K562 (cell line): ENCODE results near the gene TSPAN14. TPM values are rescaled to one million over a fixed set of nuclear protein-coding genes. Genes with fewer than 3 reads are reported as not detected.
A peak's percentile ranks its signal among the peaks of the same experiment; 100 is the strongest.

Experiments
- ATAC-seq: fragments of 200-7000 bp; cut with Tn5 transposase; 3 replicates; pipeline ENCODE4 v1.9.1; 2020; ENCODE audit warnings: moderate library complexity
- BruUV-seq: library from RNA; stranded (reverse); fragments of 400-500 nt; replicated peaks from 2 replicates; lab custom pipeline; 2021; lab: Mats Ljungman, UMichigan
- CTCF ChIA-PET: fragments of 300-600 bp; formaldehyde crosslinking; extraction: SDS; loops from one replicate; lab custom pipeline; 2021; ENCODE audit warnings: low intra/inter-chr PET ratio; lab: Yijun Ruan, JAX
- POLR2A ChIA-PET: fragments of 300-600, 350-650 bp; sonication (Branson Sonifier 250); formaldehyde crosslinking; extraction: SDS; loops from one replicate; lab custom pipeline; 2021; ENCODE audit warnings: antibody characterized with exemption, inconsistent platforms; lab: Yijun Ruan, JAX
- DNase-seq, 4 experiments: peaks; one replicate each; pipeline versions ENCODE4 v3.0.0 to v3.0.0-alpha.2; 2011 to 2018; ENCODE audit warnings: low spot score in 3 of 4, mixed read lengths in 3 of 4; ENCODE audit errors: extremely low read depth in 1 of 4
- FAIRE-seq: peaks from 2 replicates; lab custom pipeline; 2011; peaks lifted over from hg19 to GRCh38; lab: Jason Lieb, UNC
- H2AFZ ChIP-seq: 2 replicates; pipeline ENCODE4 v1.6.0; 2011; ENCODE audit warnings: low read depth, low read length, control low read depth, inconsistent platforms
- H3K27ac ChIP-seq: fragments of 200-600 bp; 3 replicates; pipeline ENCODE4 v1.8.0; 2011; ENCODE audit warnings: low read depth, mild to moderate bottlenecking, control low read depth, inconsistent platforms, low read length, moderate library complexity, mixed read lengths; ENCODE audit errors: extremely low read depth
- H3K27me3 ChIP-seq, 2 experiments: fragments of 300-600 bp in 1 of 2; 2 replicates in 1 of 2; 3 replicates in 1 of 2; pipeline versions ENCODE4 v1.6.0 to v1.8.0; 2011; ENCODE audit warnings: inconsistent platforms in 2 of 2, low read length in 2 of 2, mild to moderate bottlenecking in 1 of 2, mixed read lengths in 1 of 2, moderate library complexity in 1 of 2; ENCODE audit not compliant: control insufficient read depth in 2 of 2, insufficient read depth in 2 of 2
- H3K36me3 ChIP-seq: fragments of 300-600 bp; 3 replicates; pipeline ENCODE4 v1.8.0; 2011; ENCODE audit warnings: mild to moderate bottlenecking, low read length, inconsistent platforms; ENCODE audit not compliant: control insufficient read depth, insufficient read depth
- H3K4me1 ChIP-seq, 2 experiments: fragments of 200-600 bp in 1 of 2; replicated peaks in 1 of 2; 2 replicates in 1 of 2; 3 replicates in 1 of 2; pipeline versions ENCODE4 v1.5.1 to v1.8.0; 2011; ENCODE audit warnings: inconsistent platforms in 2 of 2, low read length in 2 of 2, mild to moderate bottlenecking in 1 of 2, mixed read lengths in 1 of 2, moderate library complexity in 1 of 2; ENCODE audit not compliant: control insufficient read depth in 2 of 2, insufficient read depth in 2 of 2
- H3K4me2 ChIP-seq: 2 replicates; pipeline ENCODE4 v1.6.1; 2011; ENCODE audit warnings: low read length, control low read depth, inconsistent platforms, mixed read lengths; ENCODE audit not compliant: insufficient read depth
- H3K4me3 ChIP-seq: fragments of 200-600 bp; sonication (generic), shearing (Covaris generic); 2 replicates; pipeline ENCODE4 v1.5.1; 2016; ENCODE audit warnings: control low read depth, inconsistent platforms
- H3K79me2 ChIP-seq: fragments of 200-600 bp; 3 replicates; pipeline ENCODE4 v1.8.0; 2011; ENCODE audit warnings: low read length, inconsistent platforms; ENCODE audit not compliant: control insufficient read depth, insufficient read depth
- H3K9ac ChIP-seq, 2 experiments: 2 replicates each; pipeline versions ENCODE4 v1.6.0 to v1.6.1; 2011; ENCODE audit warnings: low read depth in 2 of 2, low read length in 2 of 2, control low read depth in 1 of 2, inconsistent platforms in 1 of 2, mild to moderate bottlenecking in 1 of 2, mixed read lengths in 1 of 2; ENCODE audit not compliant: insufficient read depth in 1 of 2
- H3K9me1 ChIP-seq: one replicate; pipeline ENCODE4 v1.6.0; 2011; ENCODE audit warnings: inconsistent platforms, mild to moderate bottlenecking, low read length, moderate library complexity; ENCODE audit not compliant: control insufficient read depth, insufficient read depth
- H3K9me3 ChIP-seq: replicated peaks from 2 replicates; pipeline ENCODE4 v1.5.1; 2011; ENCODE audit warnings: low read depth, low read length, inconsistent platforms; ENCODE audit not compliant: control insufficient read depth, insufficient read depth
- H4K20me1 ChIP-seq: replicated peaks from 2 replicates; pipeline ENCODE4 v1.6.1; 2011; ENCODE audit warnings: low read length, inconsistent platforms, mixed read lengths; ENCODE audit not compliant: control insufficient read depth, insufficient read depth
- EZH2 ChIP-seq: IDR thresholded peaks from 2 replicates; pipeline ENCODE4 v1.6.1; 2012; ENCODE audit warnings: low read depth, mild to moderate bottlenecking, inconsistent platforms, low read length, borderline replicate concordance
- NFIC ChIP-seq: fragments of 450-650 bp; IDR thresholded peaks from 2 replicates; pipeline ENCODE4 v1.6.1; 2017; ENCODE audit warnings: mild to moderate bottlenecking, inconsistent platforms
- SLC30A9 ChIP-seq: fragments of 250-450 bp; sonication (Bioruptor Pico); IDR thresholded peaks from 2 replicates; pipeline ENCODE4 v1.8.0; 2022; ENCODE audit warnings: mild to moderate bottlenecking, moderate library complexity
- SUPT5H ChIP-seq: fragments of 450-650 bp; IDR thresholded peaks from 2 replicates; pipeline ENCODE4 v1.6.1; 2016
- UBTF ChIP-seq, 2 experiments: IDR thresholded peaks; 2 replicates each; pipeline ENCODE4 v1.6.1; 2012; ENCODE audit warnings: improper control_type of control experiment in 2 of 2, low read depth in 2 of 2, low read length in 2 of 2, borderline replicate concordance in 1 of 2
- ZBTB17 ChIP-seq: fragments of 450-650 bp; formaldehyde crosslinking; IDR thresholded peaks from 2 replicates; pipeline ENCODE4 v1.4.0; 2020; ENCODE audit warnings: mild to moderate bottlenecking
- WGBS: fragments of 100-300 bp; shearing (Covaris generic); methylation state at CpG from one replicate; pipeline ENCODE4 v1.1.6; 2016; ENCODE audit warnings: low coverage, mixed read lengths; ENCODE audit not compliant: insufficient coverage; ENCODE audit errors: missing lambda C conversion rate; 5-methylcytosine and 5-hydroxymethylcytosine counted together
- in situ Hi-C: fragments of 300-500 bp; cut with MboI; formaldehyde crosslinking; loops from 4 replicates; pipeline ENCODE4 v1.15.0; 2018; ENCODE audit warnings: inconsistent platforms, mixed read lengths
- intact Hi-C: fragments of 100-400 bp; cut with micrococcal nuclease; formaldehyde crosslinking; loops from 2 replicates; pipeline ENCODE4 v1.14.2; 2022
- polyA plus RNA-seq, 8 experiments: library from polyadenylated mRNA; depleted of rRNA in 4 of 8; stranded (reverse) in 5 of 8; unstranded in 3 of 8; fragments of >200 nt; fragmentation: Nextera tagmentation in 2 of 8; fragmentation: Illumina TruSeq in 1 of 8; extraction: Ambion mirVana in 2 of 8; extraction: Trizol in 1 of 8; gene quantifications; 2 replicates each; pipeline versions ENCODE4 v1.2.1 to v1.2.3, GENCODE V29; 2011 to 2014; ENCODE audit warnings: inconsistent platforms in 1 of 8, missing spikeins in 1 of 8
- total RNA-seq, 7 experiments: library from RNA; depleted of rRNA in 6 of 7; stranded (reverse); fragments of >200 nt in 6 of 7; fragmentation: Illumina TruSeq in 2 of 7; extraction: Trizol in 2 of 7; gene quantifications; 2 replicates each; pipeline versions ENCODE4 v1.2.1 to v1.2.3, GENCODE V29; 2011 to 2021; ENCODE audit warnings: low replicate concordance in 1 of 7

Gene TSPAN14
- total and polyA plus RNA-seq, 9 of the 15 experiments (the other 6 are each of a cell fraction or from before 2014, with no cell fraction given): 5.8 to 92.9 (median 23.3) TPM

GRCh38 chr10:80462299-80462980, 8.3 kb downstream of the TSPAN14 start:
- 60% methylated on average over 7 of the region's 7 CpGs for WGBS
- no peak overlapping the region for H3K4me2 ChIP-seq
- in situ Hi-C loops: no loop called here
- peaks cover 76 to 97% of the 10 kb centered on the region in 2 experiments for H3K4me1 ChIP-seq
- intact Hi-C loops: no loop called here
- no TSS peak for BruUV-seq
- POLR2A ChIA-PET: no interaction called here
- H3K4me3 ChIP-seq: no peak overlapping the region
- peaks cover 39% of the 10 kb centered on the region for H3K36me3 ChIP-seq
- peaks cover 100% of the 10 kb centered on the region for H3K79me2 ChIP-seq
- H3K27ac ChIP-seq: no peak overlapping the region
- CTCF ChIA-PET: no interaction called here
- H2AFZ ChIP-seq: no peak overlapping the region
- H3K9me1 ChIP-seq: peaks cover 3% of the 10 kb centered on the region
- H4K20me1 ChIP-seq: peaks cover 22% of the 10 kb centered on the region
- DNase-seq: no peak
- no peaks in the 10 kb centered on the region for H3K9me3 ChIP-seq
- FAIRE-seq: no peak
- ATAC-seq: no peak
- no peaks in the 10 kb centered on the region for H3K27me3 ChIP-seq
- H3K9ac ChIP-seq: peak overlapping the region in 1 of 2 experiments; percentile 36; a peak in 1 of 4 replicates
- TF ChIP-seq NFIC: 0 out of 2 replicates have a peak, but pooled peaks have one; percentile 44
- TF ChIP-seq EZH2: no peak
- TF ChIP-seq UBTF (IDR thresholded peaks at IDR 0.05; ENCODE audit: borderline replicate concordance in 1 of 2, low read depth in 2 of 2, low read length in 2 of 2): no peak
- no peak for TF ChIP-seq ZBTB17
- TF ChIP-seq SLC30A9 (CRISPR knock-in tag): no peak
- TF ChIP-seq SUPT5H: no peak
